OCI-LY3 (cell line): ENCODE data around the gene BMI1.

Experiments used
- CTCF ChIP-seq: fragments of 200-600, 300-600 bp; sonication (generic); IDR thresholded peaks from 2 replicates; pipeline ENCODE4 v1.5.1; 2014; ENCODE audit warnings: antibody characterized with exemption, low read length, low read depth
- EZH2phosphoT487 ChIP-seq: fragments of 200-600 bp; shearing (Covaris generic); IDR thresholded peaks from 2 replicates; pipeline ENCODE4 v1.6.1; 2018; ENCODE audit warnings: antibody characterized with exemption, mixed run types, low read depth

DNA sequence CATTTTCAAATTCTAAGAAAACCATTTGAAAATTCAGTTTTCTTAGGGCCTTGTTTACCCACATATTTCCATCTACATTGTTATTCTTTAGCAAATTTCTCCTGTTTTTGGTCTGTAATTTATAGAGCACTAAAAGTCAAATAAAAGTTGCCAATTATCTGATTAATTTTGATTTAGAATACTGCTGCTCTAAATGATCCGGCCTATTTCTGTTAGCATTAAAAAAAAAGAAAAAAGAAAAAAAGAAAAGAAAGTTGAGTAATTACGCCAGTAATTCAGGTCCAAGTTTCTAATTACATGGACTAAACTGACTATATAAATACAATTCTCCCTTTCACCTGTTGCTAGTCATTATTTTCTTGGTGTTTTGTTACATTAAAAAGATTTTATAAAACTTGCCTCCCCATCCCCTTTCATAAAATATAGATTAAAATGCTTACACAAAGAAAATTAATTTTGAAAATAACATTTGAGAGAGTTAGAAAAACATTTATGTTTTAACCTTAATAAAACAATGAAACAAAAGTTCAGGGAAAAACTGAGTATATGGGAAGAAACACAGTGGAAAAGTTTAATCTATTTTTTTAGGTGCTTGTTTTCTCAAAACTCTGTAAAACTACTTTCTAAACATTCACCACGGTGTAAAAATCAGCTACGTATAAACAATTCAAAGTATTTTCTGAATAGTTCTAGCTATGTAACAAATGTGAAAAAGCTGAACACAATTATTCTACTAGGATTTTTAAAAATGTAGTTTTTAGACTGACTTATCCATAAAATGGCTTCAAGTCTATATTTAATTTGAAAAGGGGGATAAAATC lies 11.5 kb upstream of the BMI1 start:
- no peak for TF ChIP-seq CTCF
- no peak for TF ChIP-seq EZH2phosphoT487
